ENCODE measurements around the gene CSMD2.
"Not testable (repeated sequence)": the region's sequence is repeated elsewhere in the genome, so short reads cannot be mapped to it uniquely, and the experiment has no call there.

The CSMD2 gene

DNA sequence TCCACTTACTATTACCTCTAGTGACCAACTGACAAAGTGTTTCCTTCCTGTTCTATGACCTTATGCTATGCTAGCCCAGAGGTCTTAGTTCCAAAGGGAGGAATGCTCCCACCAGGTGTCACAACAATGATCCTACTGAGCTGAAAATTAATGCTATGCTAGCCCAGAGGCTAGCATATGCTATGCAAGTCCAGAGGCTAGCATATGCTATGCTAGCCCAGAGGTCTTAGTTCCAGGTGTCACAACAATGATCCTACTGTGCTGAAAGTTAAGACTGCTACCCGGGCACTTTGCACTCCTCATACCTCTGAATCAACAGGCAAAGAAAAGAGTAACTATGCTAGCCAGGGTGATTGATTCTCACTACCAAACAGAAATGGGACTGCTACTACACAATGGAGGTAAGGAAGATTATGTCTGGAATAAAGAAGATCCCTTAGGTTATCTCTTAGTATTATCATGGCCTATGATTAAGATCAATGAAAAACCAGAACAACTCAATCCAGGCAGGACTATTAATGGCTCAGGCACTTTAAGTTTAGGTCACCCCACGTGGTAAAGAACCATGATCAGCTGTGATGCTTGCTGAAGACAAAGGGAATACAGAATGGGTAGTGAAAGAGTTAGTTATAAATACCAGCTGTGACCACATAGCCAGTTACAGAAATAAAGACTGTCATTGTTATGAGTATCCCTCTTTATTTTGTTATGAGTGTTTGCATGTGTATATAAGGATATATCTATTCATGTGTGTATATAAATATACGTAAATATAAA lies 114.1 kb downstream of the CSMD2 start:
- DNase-seq = no peak

DNA sequence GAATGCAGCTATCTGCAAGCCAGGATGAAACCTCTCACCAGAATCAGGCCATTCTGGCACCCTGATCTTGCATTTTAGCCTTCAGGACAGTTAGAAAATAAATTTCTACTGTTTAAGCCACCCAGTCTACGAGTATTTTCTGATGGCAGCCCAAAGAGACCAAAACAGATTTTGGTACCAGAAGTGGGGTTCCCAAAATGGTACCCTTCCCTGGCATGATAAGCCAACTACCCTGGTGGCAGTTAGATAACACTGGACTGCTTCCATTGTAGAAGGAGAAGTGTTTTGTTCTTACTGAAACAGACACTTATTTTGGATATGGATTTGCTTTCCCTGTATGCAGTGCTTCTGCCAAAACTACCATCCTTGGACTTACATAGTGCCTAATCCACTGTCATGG lies 115.0 kb downstream of the CSMD2 start:
- DNase-seq = no peak

DNA sequence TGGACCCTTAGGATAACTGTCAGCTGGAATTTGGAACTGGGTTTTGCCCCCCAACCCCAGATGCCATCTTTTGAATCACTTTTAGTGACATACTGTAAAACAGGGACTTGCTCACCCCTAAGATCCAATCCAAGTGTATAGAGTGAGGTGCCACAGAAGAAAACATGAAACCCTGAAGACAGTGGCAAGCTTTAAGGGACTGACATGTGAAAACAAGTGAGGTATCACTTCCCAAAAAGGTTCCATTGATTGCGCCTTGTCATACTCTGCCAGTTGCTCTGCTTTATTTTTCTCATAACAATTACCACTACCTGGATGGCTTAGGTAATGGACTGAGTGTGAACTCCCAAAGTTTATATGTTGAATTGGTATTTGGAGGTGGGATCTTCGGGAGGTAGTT lies 115.6 kb downstream of the CSMD2 start:
- no peak for DNase-seq

DNA sequence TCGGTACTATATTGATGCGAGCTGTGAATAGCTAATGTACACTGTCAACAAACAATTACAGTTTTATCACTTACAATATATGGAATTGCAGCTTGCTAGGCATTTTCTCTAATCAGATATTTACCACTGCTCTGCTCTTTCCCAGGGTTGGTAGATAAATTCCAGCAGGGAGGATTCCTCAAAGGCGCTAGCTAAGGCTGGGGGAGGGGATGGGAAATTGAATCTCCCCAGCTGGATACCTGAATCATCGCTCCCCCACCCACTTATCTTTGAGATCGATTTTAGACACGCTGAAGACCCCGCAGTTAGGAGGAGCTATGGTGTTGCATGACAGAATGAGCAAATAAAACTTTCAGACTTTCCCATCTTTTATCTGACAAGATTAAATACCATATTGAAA lies 127.2 kb downstream of the CSMD2 start:
- no peak for DNase-seq

DNA sequence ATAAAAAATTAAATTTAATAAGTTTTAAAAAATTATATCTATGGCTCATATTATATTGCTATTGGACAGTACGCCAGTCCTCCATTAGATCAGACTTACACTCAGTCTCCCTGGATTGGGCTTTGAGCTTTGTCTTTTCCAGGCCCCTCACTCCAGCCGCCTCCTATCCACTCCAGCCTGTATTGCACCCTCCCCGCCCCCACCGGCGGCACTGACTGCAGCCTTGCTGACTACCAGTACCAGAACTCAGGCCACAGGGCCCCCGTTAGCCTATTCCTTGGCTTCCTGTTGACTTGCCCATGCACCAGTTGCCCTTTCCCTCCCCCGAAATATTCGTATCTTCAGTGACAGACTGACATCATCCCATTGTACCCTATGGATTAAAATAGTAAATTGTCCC lies 127.9 kb downstream of the CSMD2 start:
- DNase-seq = no peak

DNA sequence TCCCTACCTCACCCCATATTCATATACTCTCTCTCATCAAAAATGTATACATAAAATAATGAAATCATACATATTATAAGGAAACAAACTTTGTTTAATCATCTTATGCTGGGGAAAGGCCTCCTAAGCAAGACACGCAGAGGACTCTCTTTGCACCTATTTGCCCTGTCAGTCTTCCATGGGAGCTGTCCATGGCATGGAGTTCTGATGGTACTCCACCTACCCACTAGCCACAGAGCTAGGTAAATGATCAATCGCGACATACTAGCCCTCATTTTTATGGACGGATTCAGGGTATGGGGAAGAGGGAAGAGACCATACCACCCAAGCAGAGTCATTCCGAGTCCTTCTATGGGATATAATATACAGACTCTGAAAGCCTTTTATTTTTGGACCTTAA lies 131.0 kb downstream of the CSMD2 start:
- no peak for DNase-seq

DNA sequence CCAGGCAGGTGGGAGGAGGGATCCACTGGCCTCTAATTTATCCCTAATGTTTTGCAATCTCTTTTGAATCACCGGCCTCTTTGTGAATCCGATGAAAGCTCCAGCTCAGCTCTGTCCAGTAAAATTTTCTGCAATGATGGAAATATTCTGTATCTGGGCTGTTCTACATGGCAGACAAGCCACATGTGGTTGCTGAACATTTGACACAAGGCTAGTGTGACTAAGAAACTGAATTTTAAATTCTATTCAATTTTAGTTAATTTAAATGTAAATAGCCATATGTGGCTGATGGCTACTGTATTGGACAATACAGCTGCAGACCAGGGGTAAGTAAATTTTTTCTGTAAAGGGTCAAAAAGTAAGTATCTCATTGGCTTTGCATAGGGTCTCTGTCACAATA lies 135.1 kb downstream of the CSMD2 start:
- DNase-seq = no peak

DNA sequence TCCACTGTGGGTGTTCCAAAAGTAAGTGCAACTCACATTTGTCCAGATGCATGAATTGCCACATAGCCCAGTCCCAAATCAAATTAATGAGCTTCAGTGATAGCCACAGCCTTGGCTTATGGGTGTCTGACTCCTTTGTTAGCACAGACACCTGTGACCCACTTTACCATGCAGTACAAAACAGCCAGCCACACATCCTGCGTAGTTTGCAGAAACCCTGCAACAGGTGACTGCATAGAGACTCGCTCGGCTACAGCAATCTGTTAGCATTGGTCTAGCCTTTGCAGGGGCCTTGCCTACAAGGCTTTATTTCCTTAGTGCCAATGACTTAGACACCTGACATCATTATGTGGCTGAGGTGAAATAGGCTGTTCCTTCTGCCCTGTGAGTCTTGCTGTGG lies 135.5 kb downstream of the CSMD2 start:
- no peak for DNase-seq

DNA sequence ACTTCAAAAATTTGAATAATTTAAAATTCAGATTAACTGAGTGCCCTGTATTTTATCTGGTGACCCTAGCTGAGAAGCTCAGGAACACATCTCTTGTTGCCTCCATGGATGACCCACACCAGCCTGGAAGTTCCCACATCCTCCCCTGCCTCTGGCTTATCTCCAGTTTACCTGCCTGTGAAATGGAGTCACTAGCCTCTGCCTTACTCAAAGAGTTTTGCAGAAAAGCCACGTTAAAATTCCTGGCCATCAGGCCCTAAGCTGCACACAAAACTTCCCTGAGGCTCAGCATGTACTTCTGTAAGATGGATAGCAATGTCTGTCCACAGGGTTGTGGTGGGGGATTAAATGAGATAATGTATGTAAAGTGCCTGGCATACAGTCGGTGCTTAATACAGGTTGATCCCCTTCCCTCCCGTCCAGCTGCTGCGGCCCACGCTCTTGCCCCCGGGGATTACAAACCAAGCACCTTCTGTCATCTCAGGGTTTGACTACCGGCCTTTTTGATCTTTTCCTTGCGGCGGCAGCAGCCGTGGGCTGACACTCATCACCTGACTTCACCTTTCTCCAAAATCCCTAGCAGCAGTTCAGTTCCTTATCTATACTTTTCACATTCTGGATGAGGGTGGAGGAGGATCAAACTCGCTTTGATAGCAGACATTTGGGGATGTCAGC lies 136.5 kb downstream of the CSMD2 start:
- no peak for DNase-seq

DNA sequence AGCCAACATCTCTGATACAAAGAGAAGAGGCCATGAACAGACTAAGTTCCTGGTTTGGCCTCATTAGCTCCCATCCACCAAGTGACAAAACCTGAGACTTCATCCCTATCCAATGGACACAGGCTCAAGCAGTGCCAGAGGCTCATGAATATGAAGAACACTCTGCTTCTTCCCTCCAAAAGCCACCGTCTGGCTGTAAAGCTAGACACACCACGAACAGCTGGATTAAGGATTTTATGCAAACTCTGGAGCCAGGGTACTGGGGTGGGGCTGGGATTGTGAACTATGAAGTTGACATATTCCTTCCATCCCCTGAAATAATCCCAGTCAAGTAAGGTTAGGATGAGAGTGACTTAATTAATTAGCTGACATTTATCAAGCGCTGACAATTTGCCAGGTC lies 139.4 kb downstream of the CSMD2 start:
- no peak for DNase-seq

DNA sequence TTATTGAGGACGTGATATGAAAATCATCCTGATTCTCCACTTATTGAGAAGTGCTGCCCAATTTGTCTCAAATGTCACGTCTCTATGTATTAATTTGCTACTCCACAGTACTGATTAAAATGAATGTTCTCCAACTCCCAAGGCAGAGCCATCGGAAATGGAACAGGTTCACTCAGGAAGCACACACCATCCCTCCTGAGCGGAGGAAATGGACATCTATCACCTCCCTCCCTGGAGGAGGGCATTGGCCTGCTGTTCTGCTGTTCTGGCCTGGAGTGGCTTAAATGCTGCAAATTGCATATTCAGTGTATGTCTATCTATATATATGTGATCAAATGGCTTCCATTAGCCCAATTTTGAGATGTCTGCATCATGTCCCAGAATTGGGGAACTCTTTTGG lies 140.5 kb downstream of the CSMD2 start:
- no peak for DNase-seq

DNA sequence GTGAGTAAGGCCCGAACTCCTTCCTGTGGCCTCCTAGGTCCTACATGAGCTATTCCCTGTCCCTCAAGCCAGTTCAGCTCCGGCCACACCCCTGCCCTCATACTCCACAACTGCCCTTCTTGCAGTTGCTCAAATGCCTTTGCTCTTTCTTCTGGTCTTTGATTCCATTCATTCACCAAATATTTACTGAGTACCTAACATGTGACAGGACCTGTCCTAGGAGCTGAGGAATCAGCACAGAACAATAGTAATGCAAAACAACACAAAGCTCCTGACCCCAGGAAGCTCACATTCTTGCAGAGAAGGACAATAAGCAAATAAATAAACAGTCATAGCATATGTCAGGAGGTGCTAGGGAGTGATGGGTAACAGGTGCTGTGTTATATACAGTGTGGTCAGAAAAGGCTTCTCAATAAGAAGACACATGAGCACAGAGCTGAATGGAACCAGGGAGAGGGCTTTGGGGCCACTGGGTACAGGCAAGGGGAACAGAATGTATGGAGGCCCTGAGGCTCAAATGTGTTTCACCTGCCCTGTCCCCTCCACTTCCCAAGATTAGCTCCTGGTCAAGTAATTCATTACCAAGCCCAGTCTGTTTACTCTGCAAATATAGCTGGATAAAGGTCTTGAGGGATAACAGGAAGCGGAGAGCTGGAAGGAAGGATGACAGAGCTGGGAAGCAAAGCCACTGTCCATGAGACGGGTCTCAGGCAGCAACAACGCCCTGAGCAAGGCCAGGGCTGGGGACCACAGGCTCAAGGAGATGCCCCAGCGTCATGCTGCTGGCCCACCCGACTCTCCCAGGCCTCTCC lies 145.1 kb downstream of the CSMD2 start:
- DNase-seq = no peak

DNA sequence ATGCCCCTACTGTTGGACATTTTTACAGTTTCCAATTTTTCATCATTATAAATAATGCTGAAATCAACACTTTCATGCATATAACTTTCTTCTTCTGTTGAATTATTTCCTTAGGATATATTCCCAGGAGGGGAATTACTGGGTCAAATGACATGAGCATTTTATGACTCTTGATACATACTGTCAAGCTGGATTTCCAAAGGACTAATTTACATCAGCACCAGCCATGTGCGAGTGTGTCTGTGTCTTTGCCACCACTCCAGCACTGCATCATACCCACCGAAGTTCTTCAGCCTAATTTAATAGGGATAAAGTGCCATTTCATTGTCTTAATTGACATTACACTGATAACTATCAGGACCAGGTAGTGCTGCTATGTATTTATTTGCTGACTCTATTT lies 146.7 kb downstream of the CSMD2 start:
- no peak for DNase-seq

DNA sequence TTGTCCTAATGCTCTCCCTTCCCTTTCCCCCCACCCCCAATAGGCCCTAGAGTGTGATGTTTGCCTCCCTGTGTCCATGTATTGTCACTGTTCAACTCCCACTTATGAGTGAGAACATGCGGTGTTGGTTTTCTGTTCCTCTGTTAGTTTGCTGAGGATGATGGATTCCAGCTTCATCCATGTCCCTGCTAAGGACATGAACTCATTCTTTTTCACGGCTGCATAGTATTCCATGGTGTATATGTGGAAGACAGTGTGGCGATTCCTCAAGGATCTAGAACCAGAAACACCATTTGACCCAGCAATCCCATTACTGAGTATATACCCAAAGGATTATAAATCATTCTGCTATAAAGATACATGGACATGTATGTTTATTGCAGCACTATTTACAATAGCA lies 148.7 kb downstream of the CSMD2 start:
- not testable (repeated sequence) for DNase-seq

DNA sequence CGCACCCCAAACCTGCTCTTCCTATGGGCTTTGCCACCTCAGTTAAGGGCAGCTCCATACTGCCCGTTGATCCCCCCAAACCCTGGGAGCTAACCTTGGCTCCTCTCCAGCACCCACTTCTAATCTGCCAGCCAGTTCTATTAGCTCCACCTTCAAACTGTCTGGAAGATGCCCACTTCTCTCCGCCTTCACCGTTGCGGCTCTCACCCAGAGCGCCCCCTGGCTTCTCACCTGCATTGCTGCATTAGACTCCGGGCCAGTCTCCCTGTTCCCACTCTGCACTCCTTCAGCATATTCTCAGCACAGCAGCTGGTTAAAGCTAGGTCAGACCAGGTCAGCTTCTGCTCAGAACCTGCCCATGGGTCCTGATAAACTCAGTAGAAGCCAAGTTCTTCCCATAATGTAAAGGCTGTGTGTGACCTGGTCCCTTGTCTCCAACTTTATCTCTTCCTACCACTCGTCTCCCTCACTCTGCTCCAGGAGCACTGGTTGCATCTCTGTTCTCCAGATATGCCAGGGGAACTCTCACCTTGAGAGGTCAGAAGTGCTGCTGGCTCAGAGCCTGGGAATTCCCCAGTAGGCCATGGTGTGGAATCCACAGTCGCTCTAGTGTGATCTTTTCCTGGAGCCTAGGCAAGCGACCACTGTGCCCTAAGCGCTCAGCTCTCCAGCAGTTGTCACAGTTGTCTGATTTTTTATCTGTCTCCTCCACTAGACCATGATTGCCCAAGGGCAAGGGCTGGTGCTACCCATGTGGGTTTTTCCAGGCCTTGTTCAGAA lies 150.9 kb downstream of the CSMD2 start:
- no peak for DNase-seq

DNA sequence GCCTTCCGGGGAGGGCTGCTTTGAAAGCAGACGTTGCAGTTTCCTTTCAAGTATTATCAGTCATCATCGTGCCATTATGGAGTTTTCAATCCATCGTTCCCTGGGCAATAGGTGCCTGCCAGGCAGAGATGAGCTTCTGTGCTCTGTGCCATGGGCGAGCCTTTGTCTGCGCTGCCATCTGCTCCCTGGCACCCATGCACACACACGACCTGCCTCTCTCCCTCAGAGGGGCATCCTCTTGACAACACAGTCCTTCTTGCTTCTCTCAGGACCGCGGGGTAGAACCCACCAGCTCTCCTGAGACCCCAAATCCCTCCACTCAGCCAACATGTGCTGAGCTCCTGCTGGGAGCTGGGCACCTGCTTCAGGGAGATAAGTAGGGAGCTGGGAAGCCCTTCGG lies 151.9 kb downstream of the CSMD2 start:
- DNase-seq = no peak

DNA sequence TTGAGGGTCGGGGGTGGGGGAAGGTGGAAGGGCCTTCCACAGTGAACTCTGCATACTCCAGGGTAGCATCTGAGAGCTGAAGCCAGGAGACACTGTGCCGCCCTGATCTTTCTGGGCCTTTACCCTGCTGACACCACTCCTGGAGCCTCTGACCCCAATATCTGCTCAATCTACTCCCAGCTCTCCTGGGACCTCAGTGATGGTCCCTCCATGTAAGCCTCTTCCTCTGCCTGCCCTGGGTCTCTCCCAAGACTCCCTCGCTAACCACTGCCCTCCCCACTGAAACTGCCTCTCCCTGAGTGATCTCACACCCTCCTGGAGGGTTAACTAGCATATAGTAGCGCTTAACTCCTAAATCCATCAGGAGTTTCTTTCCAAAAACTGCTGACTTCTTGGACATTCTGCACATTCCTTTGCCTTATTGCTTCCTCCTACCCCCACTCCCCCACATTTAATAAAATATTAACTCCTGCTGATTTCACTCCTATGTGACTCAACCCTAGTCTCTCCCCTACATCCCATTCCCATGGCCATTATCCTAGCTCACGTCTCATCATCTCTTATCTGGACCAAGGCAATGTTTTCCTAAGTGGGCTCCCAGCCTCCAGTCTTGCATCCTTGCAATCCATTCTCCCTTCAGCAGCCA lies 155.6 kb downstream of the CSMD2 start:
- DNase-seq = no peak

DNA sequence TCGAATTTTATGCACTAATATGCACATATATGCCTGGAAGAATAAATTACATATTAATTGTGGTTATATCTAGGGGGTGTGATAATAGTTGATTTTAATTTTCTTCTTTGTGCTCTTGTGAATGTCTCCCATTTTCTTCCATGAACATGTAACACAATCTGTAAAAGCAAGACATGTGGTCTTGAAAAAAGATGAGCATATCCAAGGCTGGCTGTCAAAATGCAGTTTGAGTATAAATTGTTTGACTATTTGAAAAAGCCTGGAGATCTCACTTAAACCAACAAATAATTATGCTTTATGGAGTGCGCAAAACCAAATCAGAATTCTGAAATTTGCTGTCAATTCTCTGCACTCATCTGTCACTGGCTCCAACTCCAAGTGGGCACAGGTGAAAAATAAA lies 157.3 kb downstream of the CSMD2 start:
- DNase-seq = no peak

DNA sequence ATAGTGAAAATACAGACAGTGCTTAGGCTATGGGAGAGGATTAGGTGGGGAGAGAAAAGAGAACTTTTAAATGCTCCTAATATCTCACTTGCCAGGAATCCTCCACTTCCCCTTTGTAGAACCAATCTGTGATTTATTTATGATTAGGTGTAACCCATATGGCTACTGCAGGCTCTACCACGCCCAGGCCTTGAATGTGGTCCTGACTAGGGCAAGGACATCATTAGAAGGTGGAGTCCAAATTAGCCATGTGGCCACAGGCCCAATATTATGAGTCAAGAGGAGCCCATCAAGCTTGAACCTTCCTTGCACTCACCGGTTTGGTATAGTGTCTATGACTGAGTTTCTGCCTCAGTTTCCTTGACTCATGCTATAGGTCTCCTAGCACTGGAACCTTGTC lies 159.7 kb downstream of the CSMD2 start:
- no peak for DNase-seq

DNA sequence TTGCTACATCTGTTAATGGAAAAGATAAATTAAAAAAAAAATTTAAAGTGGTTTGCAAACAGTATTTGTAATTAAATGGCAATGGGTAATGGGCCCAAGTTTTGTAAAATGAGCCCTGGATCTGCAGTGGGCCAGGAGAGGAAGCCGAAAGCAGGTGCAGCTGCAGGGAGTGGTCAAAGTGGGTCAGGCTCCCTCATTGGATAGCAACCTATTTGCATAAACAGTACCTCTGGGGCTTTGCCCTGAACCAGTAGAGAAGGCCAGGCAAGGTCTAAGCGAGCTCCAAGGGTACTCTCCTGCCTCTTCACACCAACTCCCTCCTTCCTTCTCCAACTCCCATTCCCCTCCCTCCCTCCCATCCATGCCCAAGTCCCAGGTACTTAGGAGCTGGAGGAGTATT lies 162.2 kb downstream of the CSMD2 start:
- no peak for DNase-seq

DNA sequence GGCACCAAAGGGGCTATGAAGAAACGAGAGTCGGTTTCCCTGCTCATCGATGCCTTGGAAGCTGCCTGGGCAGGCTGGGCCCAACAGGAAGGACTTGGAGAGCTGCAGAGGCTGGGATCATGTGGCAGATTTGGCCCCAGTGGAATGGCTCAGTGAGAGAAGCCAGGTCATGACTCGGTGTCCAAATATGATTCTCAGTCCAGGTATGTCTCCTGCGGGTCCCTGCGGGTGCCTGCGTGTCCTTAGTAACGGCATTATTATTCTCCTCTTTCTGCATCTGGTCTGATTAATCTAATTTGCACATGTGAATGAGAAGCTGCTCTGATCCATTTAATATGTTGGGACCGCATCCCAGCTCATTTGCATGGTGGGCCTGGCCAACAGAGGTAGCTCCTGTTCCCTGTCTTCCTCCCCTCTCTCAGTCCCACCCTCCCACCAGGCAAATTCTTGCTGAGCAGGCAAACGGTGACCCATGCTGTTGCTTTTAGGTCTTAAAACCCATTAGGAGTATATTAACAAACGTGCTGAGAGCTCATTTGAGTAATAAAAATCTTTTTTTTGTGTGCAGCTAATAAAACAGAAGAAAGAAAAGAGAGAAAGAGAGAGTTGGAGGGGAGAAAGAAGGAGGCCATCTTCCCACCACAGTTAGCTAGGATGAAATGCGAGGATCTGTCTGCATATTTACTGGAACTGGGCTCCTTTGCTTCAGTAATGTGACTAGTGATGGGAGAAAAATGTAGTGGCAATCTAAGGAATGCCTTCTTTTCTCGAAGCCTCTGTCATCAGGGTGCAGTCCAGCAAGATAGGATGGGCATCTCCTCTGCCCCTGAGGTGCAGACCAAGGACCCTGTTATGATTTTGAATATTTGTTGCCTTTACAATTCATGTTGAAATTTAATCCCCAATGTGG lies 167.6 kb downstream of the CSMD2 start:
- DNase-seq = no peak

DNA sequence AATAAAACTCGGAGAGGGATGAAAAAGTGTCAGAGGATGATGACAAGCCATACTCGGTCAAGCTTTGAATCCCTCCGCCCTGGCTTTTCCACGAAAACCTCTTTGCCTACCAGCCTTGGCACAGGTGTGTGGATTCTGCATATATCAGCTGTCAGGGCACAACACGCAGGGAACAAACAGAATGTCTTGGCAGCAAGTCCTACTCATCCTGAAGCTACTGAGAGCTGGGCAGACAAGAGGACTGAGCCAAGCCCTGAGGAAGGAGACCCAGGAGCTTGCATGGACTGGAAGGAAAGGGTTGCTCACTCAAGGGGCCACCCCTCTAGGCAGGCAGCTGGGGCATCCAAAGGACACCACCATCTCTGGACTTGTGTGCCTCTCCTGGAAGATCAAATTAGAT lies 168.7 kb downstream of the CSMD2 start:
- no peak for DNase-seq

Measured in activated naive CD4-positive, alpha-beta T cell treated with anti-CD3 and anti-CD28 coated beads, Interleukin-2, amount 50 U/mL, for 16 hours (primary cell).